ENCODE results near the gene ADGRD2. TPM values are rescaled to one million over a fixed set of nuclear protein-coding genes. Genes with fewer than 3 reads are reported as not detected.

Gene ADGRD2
- total RNA-seq, 2 donors from 2014 or later, result not detected

GRCh38 chr9:124448019-124448418 is 2.2 kb upstream of the ADGRD2 start:
- TF ChIP-seq CTCF (IDR thresholded peaks at IDR 0.05), result no peak
- DNase-seq (ENCODE audit: low spot score), result no peak
- Histone ChIP-seq H3K27me3 (replicated peaks; ENCODE audit: insufficient read depth) (peaks cover 7% of the 10 kb centered on the region), H3K9me3 (no peaks in the 10 kb centered on the region), H3K36me3 (no peaks in the 10 kb centered on the region), H3K27ac (no peak overlapping the region), H3K4me3 (no peak overlapping the region), H3K4me1 (ENCODE audit: control insufficient read depth in 1 of 2, low read depth in 2 of 2) (peaks cover 0 to 6% of the 10 kb centered on the region in 2 donors)
- no peak for ATAC-seq (ENCODE audit: insufficient number of reproducible peaks, low FRiP score, low read depth)

GRCh38 chr9:124449381-124450151 is 685 bp upstream of the ADGRD2 start:
- Histone ChIP-seq H3K4me1 (ENCODE audit: control insufficient read depth in 1 of 2, low read depth in 2 of 2) (peaks cover 0 to 6% of the 10 kb centered on the region in 2 donors), H3K27ac (no peak overlapping the region), H3K27me3 (replicated peaks; ENCODE audit: insufficient read depth) (peaks cover 7% of the 10 kb centered on the region), H3K4me3 (no peak overlapping the region), H3K36me3 (no peaks in the 10 kb centered on the region), H3K9me3 (no peaks in the 10 kb centered on the region)
- no peak for DNase-seq (ENCODE audit: low spot score)
- TF ChIP-seq CTCF (IDR thresholded peaks at IDR 0.05), result no peak
- ATAC-seq (ENCODE audit: insufficient number of reproducible peaks, low FRiP score, low read depth), result no peak

- Histone ChIP-seq H3K9me3 (no peaks in the 10 kb centered on the region), H3K27me3 (replicated peaks; ENCODE audit: insufficient read depth) (peaks cover 7% of the 10 kb centered on the region), H3K4me3 (no peak overlapping the region), H3K27ac (no peak overlapping the region), H3K4me1 (ENCODE audit: control insufficient read depth in 1 of 2, low read depth in 2 of 2) (peaks cover 0 to 6% of the 10 kb centered on the region in 2 donors), H3K36me3 (no peaks in the 10 kb centered on the region)
- DNase-seq (ENCODE audit: low spot score), result no peak
- TF ChIP-seq CTCF (IDR thresholded peaks at IDR 0.05), result no peak
- ATAC-seq (ENCODE audit: insufficient number of reproducible peaks, low FRiP score, low read depth), result no peak
Observed at GRCh38 chr9:124450931-124451661, 845 bp downstream of the ADGRD2 start.

GRCh38 chr9:124452326-124452725 is 2.1 kb downstream of the ADGRD2 start:
- Histone ChIP-seq H3K4me1 (ENCODE audit: control insufficient read depth in 1 of 2, low read depth in 2 of 2) (peaks cover 0 to 6% of the 10 kb centered on the region in 2 donors), H3K4me3 (no peak overlapping the region), H3K27me3 (replicated peaks; ENCODE audit: insufficient read depth) (peaks cover 7% of the 10 kb centered on the region), H3K9me3 (no peaks in the 10 kb centered on the region), H3K27ac (no peak overlapping the region), H3K36me3 (no peaks in the 10 kb centered on the region)
- no peak for DNase-seq (ENCODE audit: low spot score)
- ATAC-seq (ENCODE audit: insufficient number of reproducible peaks, low FRiP score, low read depth), result no peak
- TF ChIP-seq CTCF (IDR thresholded peaks at IDR 0.05), result no peak

- no peaks in the 10 kb centered on the region for H3K36me3 ChIP-seq
- DNase-seq (ENCODE audit: low spot score) (no peak), ATAC-seq (ENCODE audit: insufficient number of reproducible peaks, low FRiP score, low read depth) (no peak)
- peaks cover 0 to 6% of the 10 kb centered on the region in 2 donors for H3K4me1 ChIP-seq (ENCODE audit: control insufficient read depth in 1 of 2, low read depth in 2 of 2)
- H3K27me3 ChIP-seq (replicated peaks; ENCODE audit: insufficient read depth), result peaks cover 7% of the 10 kb centered on the region
- no peaks in the 10 kb centered on the region for H3K9me3 ChIP-seq
- no peak overlapping the region for H3K4me3 ChIP-seq
- no peak overlapping the region for H3K27ac ChIP-seq
- no peak for TF ChIP-seq CTCF (IDR thresholded peaks at IDR 0.05)
Observed at GRCh38 chr9:124452841-124453585, 2.8 kb downstream of the ADGRD2 start.

Measured in thoracic aorta (tissue), 2 donors.